NCI-H2227 treated with DMSO at 0.1 percent for 48 hours (cell line): ENCODE results near the gene OGFRL1.

Experiments
- DNase-seq: peaks from one replicate; lab custom pipeline; 2025; lab: John Stamatoyannopoulos, UW

OGFRL1 gene

DNA sequence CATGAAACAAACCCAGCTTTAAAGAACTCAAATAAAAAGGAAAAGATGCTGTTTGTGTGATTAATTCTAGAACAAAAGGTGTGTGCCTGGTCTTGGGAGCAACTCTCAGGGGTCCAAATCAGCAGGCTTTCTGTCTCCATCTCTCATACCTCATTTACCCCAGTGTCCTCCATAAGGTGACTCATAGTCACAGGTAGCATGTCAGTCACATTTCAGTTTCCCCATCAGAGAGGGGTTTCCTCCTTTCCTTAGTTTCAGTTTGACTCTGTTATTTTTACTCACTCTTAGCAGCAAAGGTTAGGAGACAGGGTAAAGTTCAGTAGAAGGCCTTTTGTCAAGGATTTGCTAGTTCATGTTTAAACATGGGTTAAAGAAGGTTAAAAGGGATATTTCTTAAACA, 46.2 kb downstream of the OGFRL1 start:
- no peak for DNase-seq

DNA sequence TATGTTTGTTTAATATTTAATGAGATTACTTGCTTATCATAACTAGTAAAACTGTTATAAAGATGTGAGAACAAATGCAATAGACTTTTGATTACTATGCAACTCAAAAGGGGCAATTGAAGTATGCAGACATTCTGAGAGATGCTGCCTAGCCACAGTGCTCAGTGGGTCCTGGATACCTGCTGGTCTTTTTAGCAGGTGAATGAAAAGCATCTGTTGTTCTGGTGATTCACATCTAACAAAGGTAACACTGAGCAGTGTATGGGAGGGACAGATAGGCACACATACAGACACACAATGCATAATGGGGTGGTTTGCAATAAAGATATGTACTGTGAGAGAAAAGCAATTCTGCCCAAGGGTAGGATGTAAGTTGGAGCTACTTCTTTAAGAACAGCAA, 46.9 kb downstream of the OGFRL1 start:
- no peak for DNase-seq

DNA sequence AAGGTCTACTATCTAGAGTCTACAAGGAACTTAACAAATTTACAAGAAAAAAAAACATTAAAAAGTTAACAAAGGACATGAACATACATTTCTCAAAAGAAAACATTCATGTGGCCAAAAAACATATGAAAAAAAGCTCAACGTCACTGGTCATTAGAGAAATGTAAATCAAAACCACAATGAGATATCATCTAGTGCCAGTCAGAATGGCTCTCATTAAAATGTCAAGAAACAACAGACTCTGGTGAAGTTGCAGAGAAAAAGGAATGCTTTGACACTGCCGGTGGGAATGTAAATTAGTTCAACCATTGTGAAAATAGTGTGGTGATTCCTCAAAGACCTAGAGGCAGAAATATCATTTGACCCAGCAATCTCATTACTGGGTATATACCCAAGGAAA, 48.3 kb downstream of the OGFRL1 start:
- DNase-seq: no peak

DNA sequence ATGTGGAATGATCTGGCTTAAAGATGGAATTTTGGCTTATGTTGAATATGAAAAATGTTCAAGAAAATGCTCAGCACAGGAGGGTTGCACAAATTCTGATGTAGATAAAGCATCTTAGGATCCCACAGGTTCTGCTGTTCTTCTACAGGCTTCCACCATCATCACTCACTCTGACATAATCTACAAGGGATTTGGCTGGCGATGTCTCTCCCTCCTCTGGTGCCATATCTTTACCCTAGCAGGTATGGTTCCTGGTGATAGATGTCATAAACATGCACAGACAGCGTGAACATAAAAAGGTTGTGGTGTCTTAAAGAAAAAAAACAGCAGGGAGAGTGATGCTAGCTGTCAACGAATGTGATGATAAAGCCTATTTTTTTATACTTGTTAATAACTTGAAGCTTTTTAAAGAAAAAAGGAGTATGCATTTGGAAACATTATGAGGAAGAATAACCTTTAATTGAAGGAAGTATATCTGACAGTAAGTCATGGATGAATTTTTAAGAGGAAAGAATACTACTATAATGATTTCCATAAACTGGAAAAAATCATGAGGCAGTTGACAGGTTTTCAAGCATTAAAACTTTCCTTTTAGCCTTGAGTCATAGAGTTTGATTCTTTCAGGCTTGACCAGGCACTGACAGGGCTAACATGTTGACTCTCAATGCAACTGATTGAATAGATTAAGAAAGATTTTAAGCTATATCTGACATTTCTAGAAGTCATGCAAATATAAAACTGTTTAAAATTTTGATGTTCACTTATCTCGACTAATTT, 50.1 kb downstream of the OGFRL1 start:
- DNase-seq: no peak

DNA sequence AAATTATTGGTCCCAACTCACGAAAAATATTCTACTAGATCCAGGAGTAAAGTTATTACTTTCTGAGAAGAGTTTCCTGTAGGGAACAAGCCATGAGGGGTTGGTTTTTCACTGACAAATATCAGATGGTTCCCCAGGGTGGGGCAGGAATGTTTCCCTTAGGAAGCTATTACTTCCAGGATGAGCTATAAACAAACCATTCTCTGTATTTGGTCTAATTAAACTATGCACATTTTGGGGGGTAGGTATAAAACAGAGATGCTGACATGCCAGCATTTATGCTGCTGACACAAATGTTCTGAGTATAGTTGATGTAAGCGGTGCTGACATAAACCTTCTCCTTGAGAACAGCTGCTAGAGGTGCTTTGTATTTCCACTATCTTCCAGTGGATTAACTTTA, 54.2 kb downstream of the OGFRL1 start:
- no peak for DNase-seq

DNA sequence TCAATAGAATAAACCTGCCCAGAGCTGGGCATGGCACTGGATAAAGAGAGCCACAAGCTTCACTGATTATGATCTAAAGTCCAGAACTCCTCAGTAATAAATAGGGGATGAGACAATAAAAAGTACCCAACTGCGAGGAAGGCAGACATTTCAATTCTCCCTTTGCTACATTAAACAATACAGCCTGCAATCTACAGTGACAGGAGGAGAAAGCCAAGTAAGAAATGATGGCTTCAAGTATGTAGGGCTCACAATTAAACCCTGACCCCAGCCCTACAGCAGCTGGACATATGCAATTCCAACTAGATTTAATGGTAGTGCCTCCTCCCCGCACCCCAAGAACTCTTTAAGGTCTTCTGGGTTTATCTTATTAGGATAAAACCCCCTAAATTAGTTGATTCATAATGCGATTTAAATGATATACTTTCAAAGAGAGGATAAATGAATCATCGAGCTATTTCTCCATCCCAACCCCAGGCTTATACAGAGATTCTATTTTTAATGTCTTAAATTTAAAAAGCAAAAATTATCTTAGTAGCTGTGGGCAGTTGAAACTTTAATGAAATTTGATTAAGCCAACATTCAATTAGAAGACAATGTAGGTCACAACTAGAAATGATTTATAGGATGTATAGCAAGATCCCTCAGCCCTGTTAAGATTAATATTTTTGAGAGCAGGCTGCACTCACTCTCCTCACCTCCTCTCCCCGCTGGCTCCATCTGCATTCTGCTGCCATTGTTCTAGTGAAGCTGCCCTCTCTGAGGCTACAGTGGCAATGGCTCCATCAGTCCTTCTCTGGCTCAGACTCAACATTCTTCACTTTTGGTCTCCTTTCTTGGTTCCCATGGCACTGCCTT, 57.1 kb downstream of the OGFRL1 start:
- DNase-seq: peak; percentile 96

DNA sequence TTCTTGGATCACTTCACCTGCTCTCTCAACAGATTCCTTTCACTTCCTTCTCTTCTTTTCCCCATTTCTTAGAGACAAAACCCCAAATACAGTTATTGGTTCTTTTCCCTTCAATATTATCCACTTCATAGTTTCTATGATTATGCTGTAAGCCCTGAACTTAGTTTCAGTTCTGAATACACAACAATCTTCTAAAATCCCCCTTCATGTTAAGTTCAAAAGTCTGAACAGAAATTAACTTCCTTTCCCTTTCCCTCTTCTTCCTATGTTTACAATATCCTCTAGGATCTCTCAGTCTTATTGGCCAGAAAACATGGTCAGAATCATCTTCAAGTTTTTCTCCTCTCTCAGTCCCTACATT, 57.7 kb downstream of the OGFRL1 start:
- no peak for DNase-seq

DNA sequence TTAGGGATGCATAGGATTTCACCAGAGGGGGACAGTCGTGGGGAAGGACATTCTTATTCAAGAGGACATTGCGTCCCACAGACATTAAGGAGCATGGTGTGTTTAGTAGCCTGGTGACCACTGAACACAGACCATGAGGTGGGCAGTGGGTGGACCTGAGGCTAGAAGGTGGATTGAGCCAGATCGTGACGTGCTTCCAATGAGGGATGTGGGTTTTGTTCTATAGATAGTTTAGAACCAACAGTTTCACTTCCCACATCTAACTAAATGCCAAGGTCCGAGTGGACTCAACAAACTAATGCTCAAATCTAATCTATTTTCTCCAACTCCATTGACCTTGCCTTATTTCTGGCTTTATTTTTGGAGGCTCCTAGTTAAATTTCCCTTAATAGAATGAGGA, 58.5 kb downstream of the OGFRL1 start:
- DNase-seq: no peak

DNA sequence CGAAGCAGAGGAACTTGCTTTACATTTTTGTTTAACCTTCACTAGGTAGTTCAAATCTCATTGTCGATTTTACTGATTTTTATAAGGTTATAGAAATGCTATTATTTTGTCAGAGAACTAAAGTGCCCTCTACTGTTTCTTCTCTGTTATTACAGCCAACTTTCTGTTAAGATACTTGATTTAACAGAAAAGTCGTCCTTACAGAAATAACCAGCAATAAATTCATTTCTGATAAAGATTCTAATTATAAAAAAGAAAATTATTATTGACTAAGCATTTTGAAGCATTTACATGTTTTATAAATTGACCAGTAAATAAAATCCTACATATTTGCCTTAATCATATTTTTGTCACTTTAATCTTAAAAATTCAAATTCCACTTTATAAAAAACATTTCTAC, 60.8 kb downstream of the OGFRL1 start:
- DNase-seq: peak; percentile 47

DNA sequence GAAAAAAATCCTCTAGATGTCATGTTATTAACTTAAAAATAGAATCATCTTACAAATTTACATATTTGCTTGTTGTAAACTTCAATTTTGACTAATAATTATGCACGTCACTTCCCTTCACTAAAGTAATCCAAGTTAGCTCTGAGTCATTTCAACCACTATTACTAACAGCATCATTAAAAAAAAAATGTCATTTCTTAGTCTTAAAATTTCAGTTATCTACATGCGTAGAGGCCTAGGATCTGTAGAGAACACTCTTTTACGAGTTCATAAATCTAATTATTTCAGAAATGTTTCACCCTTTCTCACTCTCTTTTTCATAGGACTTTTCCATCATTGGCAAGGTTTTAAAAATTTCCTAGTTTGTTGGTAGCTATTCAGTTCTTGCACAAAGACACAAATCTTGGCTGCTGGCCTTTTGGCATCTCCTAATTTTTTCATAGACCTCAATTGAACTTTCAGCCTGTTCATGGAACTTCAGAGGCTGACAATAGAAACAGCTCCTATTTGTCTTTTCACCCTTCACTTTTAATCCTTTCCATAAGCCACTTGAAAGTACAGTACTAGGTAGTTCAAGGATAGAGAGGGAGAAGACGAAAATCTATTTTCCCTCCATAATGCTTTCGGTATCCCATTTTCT, 61.5 kb downstream of the OGFRL1 start:
- DNase-seq: no peak

DNA sequence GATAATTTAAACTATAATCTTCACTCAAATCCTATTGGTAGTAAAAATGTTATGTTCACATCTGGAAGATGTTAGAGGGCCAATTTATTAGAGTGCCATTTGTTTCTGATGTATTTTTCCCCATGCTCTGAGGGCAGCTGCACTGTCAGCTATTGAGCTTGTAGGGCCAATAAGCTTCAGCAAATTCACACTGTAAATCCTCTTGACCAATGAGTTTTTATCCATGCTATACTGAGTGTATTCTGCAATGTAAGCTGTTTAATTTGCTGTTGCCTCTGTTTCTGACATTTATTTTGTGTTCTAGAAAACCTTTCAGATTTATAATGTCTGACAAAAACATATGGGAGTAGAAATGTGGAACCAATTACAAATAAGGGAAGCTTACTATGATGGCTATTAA, 62.6 kb downstream of the OGFRL1 start:
- no peak for DNase-seq
